ENCODE data around the gene SLC51B.

Gene SLC51B

GRCh38 chr15:65050270-65050669 lies 5.1 kb downstream of the SLC51B start:
- no peak overlapping the region for H3K9ac ChIP-seq (ENCODE audit: low read depth, low read length, poor library complexity, severe bottlenecking)
- no peaks in the 10 kb centered on the region for H4K20me1 ChIP-seq (ENCODE audit: insufficient read depth, low read length, poor library complexity, severe bottlenecking)
- peak overlapping the region; percentile 8 for H3K4me2 ChIP-seq (ENCODE audit: low read depth, low read length, poor library complexity, severe bottlenecking)
- H3K79me2 ChIP-seq (ENCODE audit: insufficient read depth, low read length), result no peaks in the 10 kb centered on the region
- peaks cover 31% of the 10 kb centered on the region for H3K4me1 ChIP-seq (ENCODE audit: insufficient read depth, low read length, poor library complexity, severe bottlenecking)
- H3K27me3 ChIP-seq (ENCODE audit: insufficient read depth, low read length, poor library complexity, severe bottlenecking), result no peaks in the 10 kb centered on the region
- H2AFZ ChIP-seq (ENCODE audit: low read length), result no peak overlapping the region
- H3F3A ChIP-seq (ENCODE audit: low read depth), result no peaks in the 10 kb centered on the region; the same call in 1 of the 2 replicates
- no peaks in the 10 kb centered on the region for H3K9me3 ChIP-seq (ENCODE audit: insufficient read depth, low read depth, low read length)
- no peak for TF ChIP-seq CTCF (conservative IDR thresholded peaks at IDR 0.05; ENCODE audit: low read length)
- TF ChIP-seq EZH2phosphoT487 (IDR thresholded peaks at IDR 0.05; ENCODE audit: borderline replicate concordance), result no peak
- H3K36me3 ChIP-seq (ENCODE audit: insufficient read depth, low read length), result no peaks in the 10 kb centered on the region
- no peak overlapping the region for H3K4me3 ChIP-seq (ENCODE audit: low read length, poor library complexity, severe bottlenecking)
- no peaks in the 10 kb centered on the region for H3K9me2 ChIP-seq (replicated peaks; ENCODE audit: low read depth, low read length)

- Histone ChIP-seq H4K20me1 (ENCODE audit: insufficient read depth, low read length, poor library complexity, severe bottlenecking) (no peaks in the 10 kb centered on the region), H3K4me1 (ENCODE audit: insufficient read depth, low read length, poor library complexity, severe bottlenecking) (peaks cover 41% of the 10 kb centered on the region), H3F3A (ENCODE audit: low read depth) (peaks cover 4% of the 10 kb centered on the region; the same call in 1 of the 2 replicates), H2AFZ (ENCODE audit: low read length) (no peak overlapping the region), H3K79me2 (ENCODE audit: insufficient read depth, low read length) (no peaks in the 10 kb centered on the region), H3K9me3 (ENCODE audit: insufficient read depth, low read depth, low read length) (no peaks in the 10 kb centered on the region), H3K4me2 (ENCODE audit: low read depth, low read length, poor library complexity, severe bottlenecking) (no peak overlapping the region), H3K27me3 (ENCODE audit: insufficient read depth, low read length, poor library complexity, severe bottlenecking) (no peaks in the 10 kb centered on the region), H3K9ac (ENCODE audit: low read depth, low read length, poor library complexity, severe bottlenecking) (no peak overlapping the region), H3K36me3 (ENCODE audit: insufficient read depth, low read length) (no peaks in the 10 kb centered on the region), H3K4me3 (ENCODE audit: low read length, poor library complexity, severe bottlenecking) (no peak overlapping the region), H3K9me2 (replicated peaks; ENCODE audit: low read depth, low read length) (no peaks in the 10 kb centered on the region)
- TF ChIP-seq CTCF (conservative IDR thresholded peaks at IDR 0.05; ENCODE audit: low read length) (no peak), EZH2phosphoT487 (IDR thresholded peaks at IDR 0.05; ENCODE audit: borderline replicate concordance) (no peak)
Observed at GRCh38 chr15:65051266-65051665, 6.1 kb downstream of the SLC51B start.

- Histone ChIP-seq H3K27me3 (ENCODE audit: insufficient read depth, low read length, poor library complexity, severe bottlenecking) (no peaks in the 10 kb centered on the region), H3K36me3 (ENCODE audit: insufficient read depth, low read length) (no peaks in the 10 kb centered on the region), H3K4me1 (ENCODE audit: insufficient read depth, low read length, poor library complexity, severe bottlenecking) (peaks cover 53% of the 10 kb centered on the region), H4K20me1 (ENCODE audit: insufficient read depth, low read length, poor library complexity, severe bottlenecking) (no peaks in the 10 kb centered on the region), H3K9ac (ENCODE audit: low read depth, low read length, poor library complexity, severe bottlenecking) (no peak overlapping the region), H3K9me3 (ENCODE audit: insufficient read depth, low read depth, low read length) (no peaks in the 10 kb centered on the region), H3K79me2 (ENCODE audit: insufficient read depth, low read length) (no peaks in the 10 kb centered on the region), H3F3A (ENCODE audit: low read depth) (peaks cover 4% of the 10 kb centered on the region; the same call in 1 of the 2 replicates), H2AFZ (ENCODE audit: low read length) (no peak overlapping the region), H3K4me2 (ENCODE audit: low read depth, low read length, poor library complexity, severe bottlenecking) (no peak overlapping the region), H3K9me2 (replicated peaks; ENCODE audit: low read depth, low read length) (no peaks in the 10 kb centered on the region), H3K4me3 (ENCODE audit: low read length, poor library complexity, severe bottlenecking) (no peak overlapping the region)
- TF ChIP-seq CTCF (conservative IDR thresholded peaks at IDR 0.05; ENCODE audit: low read length) (no peak), EZH2phosphoT487 (IDR thresholded peaks at IDR 0.05; ENCODE audit: borderline replicate concordance) (no peak)
Observed at GRCh38 chr15:65052956-65053355, 7.8 kb downstream of the SLC51B start.
